ENCODE results near the gene RBM15.
A peak's percentile ranks its signal among the peaks of the same experiment; 100 is the strongest.

RBM15 gene, protein sequence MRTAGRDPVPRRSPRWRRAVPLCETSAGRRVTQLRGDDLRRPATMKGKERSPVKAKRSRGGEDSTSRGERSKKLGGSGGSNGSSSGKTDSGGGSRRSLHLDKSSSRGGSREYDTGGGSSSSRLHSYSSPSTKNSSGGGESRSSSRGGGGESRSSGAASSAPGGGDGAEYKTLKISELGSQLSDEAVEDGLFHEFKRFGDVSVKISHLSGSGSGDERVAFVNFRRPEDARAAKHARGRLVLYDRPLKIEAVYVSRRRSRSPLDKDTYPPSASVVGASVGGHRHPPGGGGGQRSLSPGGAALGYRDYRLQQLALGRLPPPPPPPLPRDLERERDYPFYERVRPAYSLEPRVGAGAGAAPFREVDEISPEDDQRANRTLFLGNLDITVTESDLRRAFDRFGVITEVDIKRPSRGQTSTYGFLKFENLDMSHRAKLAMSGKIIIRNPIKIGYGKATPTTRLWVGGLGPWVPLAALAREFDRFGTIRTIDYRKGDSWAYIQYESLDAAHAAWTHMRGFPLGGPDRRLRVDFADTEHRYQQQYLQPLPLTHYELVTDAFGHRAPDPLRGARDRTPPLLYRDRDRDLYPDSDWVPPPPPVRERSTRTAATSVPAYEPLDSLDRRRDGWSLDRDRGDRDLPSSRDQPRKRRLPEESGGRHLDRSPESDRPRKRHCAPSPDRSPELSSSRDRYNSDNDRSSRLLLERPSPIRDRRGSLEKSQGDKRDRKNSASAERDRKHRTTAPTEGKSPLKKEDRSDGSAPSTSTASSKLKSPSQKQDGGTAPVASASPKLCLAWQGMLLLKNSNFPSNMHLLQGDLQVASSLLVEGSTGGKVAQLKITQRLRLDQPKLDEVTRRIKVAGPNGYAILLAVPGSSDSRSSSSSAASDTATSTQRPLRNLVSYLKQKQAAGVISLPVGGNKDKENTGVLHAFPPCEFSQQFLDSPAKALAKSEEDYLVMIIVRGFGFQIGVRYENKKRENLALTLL

DNA sequence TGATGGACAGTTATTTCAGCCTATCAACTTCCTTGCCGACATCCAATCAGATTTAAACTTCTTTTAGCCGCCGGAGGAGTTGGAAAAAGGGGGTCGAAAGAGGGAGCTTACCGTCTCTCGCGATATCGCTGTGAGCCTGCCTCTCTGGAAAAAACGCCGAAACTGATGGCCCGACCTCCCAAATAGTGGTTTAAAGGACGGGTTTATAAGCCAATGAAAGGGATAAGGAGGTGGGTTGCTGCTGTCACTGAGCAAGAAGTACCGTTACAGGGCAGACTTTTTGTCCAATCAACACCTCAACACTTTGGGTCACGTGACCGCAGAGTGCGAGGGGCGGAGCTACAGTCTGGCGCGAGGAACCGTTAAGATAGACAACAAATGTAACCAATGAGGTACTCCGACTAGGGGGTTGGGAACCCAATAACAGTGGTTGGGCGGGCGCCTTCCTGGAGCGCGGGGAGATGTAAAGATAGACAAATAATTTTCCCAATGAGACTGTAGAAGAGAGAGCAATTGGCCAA is at the start of gene RBM15:
Gene RBM15, plus strand, starts transcription at position 492 of the 521 bp plus-strand sequence. Its CDS starts 29 bp downstream, at position 521.
- H3K36me3 ChIP-seq (ENCODE audit: control insufficient read depth in 2 of 2, insufficient read depth in 1 of 2, low read length in 2 of 2): peaks cover 12 to 37% of the 10 kb centered on the region in 2 experiments; a peak in 2 of 3 replicates
- H3K27ac ChIP-seq (ENCODE audit: extremely low read depth, low read depth, low read length): peak within 1 kb of the TSS; percentile 88
- CTCF ChIA-PET: interaction anchor here (0.7 to 7.6 kb wide), 10 partner anchors 9 to 157 kb away, joined by 3 to 57 read pairs (median 4); partner anchors contain the start of gene LAMTOR5
- no peak for TF ChIP-seq ZNF354C (tag by site-specific recombination; IDR thresholded peaks at IDR 0.05; ENCODE audit: borderline replicate concordance, low read depth)
- TF ChIP-seq, protein P1, sequence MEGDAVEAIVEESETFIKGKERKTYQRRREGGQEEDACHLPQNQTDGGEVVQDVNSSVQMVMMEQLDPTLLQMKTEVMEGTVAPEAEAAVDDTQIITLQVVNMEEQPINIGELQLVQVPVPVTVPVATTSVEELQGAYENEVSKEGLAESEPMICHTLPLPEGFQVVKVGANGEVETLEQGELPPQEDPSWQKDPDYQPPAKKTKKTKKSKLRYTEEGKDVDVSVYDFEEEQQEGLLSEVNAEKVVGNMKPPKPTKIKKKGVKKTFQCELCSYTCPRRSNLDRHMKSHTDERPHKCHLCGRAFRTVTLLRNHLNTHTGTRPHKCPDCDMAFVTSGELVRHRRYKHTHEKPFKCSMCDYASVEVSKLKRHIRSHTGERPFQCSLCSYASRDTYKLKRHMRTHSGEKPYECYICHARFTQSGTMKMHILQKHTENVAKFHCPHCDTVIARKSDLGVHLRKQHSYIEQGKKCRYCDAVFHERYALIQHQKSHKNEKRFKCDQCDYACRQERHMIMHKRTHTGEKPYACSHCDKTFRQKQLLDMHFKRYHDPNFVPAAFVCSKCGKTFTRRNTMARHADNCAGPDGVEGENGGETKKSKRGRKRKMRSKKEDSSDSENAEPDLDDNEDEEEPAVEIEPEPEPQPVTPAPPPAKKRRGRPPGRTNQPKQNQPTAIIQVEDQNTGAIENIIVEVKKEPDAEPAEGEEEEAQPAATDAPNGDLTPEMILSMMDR (tag by site-specific recombination; IDR thresholded peaks at IDR 0.05): no peak
- TF ChIP-seq, protein P2, sequence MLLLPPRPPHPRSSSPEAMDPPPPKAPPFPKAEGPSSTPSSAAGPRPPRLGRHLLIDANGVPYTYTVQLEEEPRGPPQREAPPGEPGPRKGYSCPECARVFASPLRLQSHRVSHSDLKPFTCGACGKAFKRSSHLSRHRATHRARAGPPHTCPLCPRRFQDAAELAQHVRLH (tag by site-specific recombination; IDR thresholded peaks at IDR 0.05): no peak; the same call in 1 of the 2 replicates
- TF ChIP-seq, protein P3, sequence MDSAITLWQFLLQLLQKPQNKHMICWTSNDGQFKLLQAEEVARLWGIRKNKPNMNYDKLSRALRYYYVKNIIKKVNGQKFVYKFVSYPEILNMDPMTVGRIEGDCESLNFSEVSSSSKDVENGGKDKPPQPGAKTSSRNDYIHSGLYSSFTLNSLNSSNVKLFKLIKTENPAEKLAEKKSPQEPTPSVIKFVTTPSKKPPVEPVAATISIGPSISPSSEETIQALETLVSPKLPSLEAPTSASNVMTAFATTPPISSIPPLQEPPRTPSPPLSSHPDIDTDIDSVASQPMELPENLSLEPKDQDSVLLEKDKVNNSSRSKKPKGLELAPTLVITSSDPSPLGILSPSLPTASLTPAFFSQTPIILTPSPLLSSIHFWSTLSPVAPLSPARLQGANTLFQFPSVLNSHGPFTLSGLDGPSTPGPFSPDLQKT (IDR thresholded peaks at IDR 0.05; ENCODE audit: borderline replicate concordance, low read depth, low read length): no peak
- TF ChIP-seq ZNF624 (tag by site-specific recombination; IDR thresholded peaks at IDR 0.05): no peak
- TF ChIP-seq KLF1 (tag by site-specific recombination; IDR thresholded peaks at IDR 0.05): no peak
- no peak for TF ChIP-seq ZNF837 (tag by site-specific recombination; IDR thresholded peaks at IDR 0.05)
- TF ChIP-seq ZNF132 (tag by site-specific recombination; IDR thresholded peaks at IDR 0.05; ENCODE audit: borderline replicate concordance): no peak
- no peak for TF ChIP-seq ZNF747 (tag by site-specific recombination; IDR thresholded peaks at IDR 0.05)
- no peak for TF ChIP-seq ZNF600 (tag by site-specific recombination; IDR thresholded peaks at IDR 0.05)
- no peak for TF ChIP-seq ZSCAN23 (tag by site-specific recombination; IDR thresholded peaks at IDR 0.05)
- no peak for TF ChIP-seq ZNF202 (tag by site-specific recombination; IDR thresholded peaks at IDR 0.05; ENCODE audit: borderline replicate concordance)
- no peak for TF ChIP-seq GLI2 (tag by site-specific recombination; IDR thresholded peaks at IDR 0.05; ENCODE audit: borderline replicate concordance, low read depth)
- TF ChIP-seq, protein P4, sequence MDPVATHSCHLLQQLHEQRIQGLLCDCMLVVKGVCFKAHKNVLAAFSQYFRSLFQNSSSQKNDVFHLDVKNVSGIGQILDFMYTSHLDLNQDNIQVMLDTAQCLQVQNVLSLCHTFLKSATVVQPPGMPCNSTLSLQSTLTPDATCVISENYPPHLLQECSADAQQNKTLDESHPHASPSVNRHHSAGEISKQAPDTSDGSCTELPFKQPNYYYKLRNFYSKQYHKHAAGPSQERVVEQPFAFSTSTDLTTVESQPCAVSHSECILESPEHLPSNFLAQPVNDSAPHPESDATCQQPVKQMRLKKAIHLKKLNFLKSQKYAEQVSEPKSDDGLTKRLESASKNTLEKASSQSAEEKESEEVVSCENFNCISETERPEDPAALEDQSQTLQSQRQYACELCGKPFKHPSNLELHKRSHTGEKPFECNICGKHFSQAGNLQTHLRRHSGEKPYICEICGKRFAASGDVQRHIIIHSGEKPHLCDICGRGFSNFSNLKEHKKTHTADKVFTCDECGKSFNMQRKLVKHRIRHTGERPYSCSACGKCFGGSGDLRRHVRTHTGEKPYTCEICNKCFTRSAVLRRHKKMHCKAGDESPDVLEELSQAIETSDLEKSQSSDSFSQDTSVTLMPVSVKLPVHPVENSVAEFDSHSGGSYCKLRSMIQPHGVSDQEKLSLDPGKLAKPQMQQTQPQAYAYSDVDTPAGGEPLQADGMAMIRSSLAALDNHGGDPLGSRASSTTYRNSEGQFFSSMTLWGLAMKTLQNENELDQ (tag by site-specific recombination; IDR thresholded peaks at IDR 0.05; ENCODE audit: low read depth): no peak
- TF ChIP-seq, protein P5, sequence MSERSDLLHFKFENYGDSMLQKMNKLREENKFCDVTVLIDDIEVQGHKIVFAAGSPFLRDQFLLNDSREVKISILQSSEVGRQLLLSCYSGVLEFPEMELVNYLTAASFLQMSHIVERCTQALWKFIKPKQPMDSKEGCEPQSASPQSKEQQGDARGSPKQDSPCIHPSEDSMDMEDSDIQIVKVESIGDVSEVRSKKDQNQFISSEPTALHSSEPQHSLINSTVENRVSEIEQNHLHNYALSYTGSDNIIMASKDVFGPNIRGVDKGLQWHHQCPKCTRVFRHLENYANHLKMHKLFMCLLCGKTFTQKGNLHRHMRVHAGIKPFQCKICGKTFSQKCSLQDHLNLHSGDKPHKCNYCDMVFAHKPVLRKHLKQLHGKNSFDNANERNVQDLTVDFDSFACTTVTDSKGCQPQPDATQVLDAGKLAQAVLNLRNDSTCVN (tag by site-specific recombination; optimal IDR thresholded peaks at IDR 0.05): no peak
- TF ChIP-seq PRDM1 (tag by site-specific recombination; IDR thresholded peaks at IDR 0.05): no peak
- no peak for TF ChIP-seq ZNF707 (tag by site-specific recombination; IDR thresholded peaks at IDR 0.05)
- TF ChIP-seq ZNF501 (tag by site-specific recombination; IDR thresholded peaks at IDR 0.05): no peak
- no peak for TF ChIP-seq GLI4 (tag by site-specific recombination; IDR thresholded peaks at IDR 0.05)
- TF ChIP-seq, protein P6, sequence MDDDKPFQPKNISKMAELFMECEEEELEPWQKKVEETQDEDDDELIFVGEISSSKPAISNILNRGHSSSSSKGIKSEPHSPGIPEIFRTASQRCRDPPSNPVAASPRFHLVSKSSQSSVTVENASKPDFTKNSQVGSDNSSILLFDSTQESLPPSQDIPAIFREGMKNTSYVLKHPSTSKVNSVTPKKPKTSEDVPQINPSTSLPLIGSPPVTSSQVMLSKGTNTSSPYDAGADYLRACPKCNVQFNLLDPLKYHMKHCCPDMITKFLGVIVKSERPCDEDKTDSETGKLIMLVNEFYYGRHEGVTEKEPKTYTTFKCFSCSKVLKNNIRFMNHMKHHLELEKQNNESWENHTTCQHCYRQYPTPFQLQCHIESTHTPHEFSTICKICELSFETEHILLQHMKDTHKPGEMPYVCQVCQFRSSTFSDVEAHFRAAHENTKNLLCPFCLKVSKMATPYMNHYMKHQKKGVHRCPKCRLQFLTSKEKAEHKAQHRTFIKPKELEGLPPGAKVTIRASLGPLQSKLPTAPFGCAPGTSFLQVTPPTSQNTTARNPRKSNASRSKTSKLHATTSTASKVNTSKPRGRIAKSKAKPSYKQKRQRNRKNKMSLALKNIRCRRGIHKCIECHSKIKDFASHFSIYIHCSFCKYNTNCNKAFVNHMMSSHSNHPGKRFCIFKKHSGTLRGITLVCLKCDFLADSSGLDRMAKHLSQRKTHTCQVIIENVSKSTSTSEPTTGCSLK (tag by site-specific recombination; IDR thresholded peaks at IDR 0.05): no peak
- TF ChIP-seq ZNF843 (tag by site-specific recombination; IDR thresholded peaks at IDR 0.05): no peak
- TF ChIP-seq ZNF623 (tag by site-specific recombination; IDR thresholded peaks at IDR 0.05): no peak
- TF ChIP-seq GFI1B (tag by site-specific recombination; IDR thresholded peaks at IDR 0.05): no peak
- TF ChIP-seq, protein P7, sequence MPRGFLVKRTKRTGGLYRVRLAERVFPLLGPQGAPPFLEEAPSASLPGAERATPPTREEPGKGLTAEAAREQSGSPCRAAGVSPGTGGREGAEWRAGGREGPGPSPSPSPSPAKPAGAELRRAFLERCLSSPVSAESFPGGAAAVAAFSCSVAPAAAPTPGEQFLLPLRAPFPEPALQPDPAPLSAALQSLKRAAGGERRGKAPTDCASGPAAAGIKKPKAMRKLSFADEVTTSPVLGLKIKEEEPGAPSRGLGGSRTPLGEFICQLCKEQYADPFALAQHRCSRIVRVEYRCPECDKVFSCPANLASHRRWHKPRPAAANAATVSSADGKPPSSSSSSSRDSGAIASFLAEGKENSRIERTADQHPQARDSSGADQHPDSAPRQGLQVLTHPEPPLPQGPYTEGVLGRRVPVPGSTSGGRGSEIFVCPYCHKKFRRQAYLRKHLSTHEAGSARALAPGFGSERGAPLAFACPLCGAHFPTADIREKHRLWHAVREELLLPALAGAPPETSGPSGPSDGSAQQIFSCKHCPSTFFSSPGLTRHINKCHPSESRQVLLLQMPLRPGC (tag by site-specific recombination; IDR thresholded peaks at IDR 0.05): no peak

More for the DNA sequence above, at the start of gene RBM15:
- peaks cover 13% of the 10 kb centered on the region for H3K4me1 ChIP-seq (ENCODE audit: control insufficient read depth, insufficient read depth, low read length)
- H3K9me3 ChIP-seq (ENCODE audit: control insufficient read depth, insufficient read depth, low read depth, low read length): no peaks in the 10 kb centered on the region
- H3K4me3 ChIP-seq (ENCODE audit: low read depth, low read length): peak within 1 kb of the TSS; percentile 78
- POLR2A ChIA-PET: interaction anchor here (0.6 to 4.9 kb wide), 26 partner anchors 10 to 1239 kb away, joined by 3 to 30 read pairs (median 4); partner anchors contain the start of genes KCNC4, SLC16A4 and STRIP1

All from HEK293 (cell line).